Body of pancreas (tissue), 4 donors: ENCODE measurements around the gene PEPD.

ENCODE experiments used
- CTCF ChIP-seq, 7 experiments: fragments of 450-650 bp in 4 of 7; fragments of 200-600 bp in 3 of 7; sonication (generic) in 3 of 7; IDR thresholded peaks; one replicate each; pipeline ENCODE4 v1.5.1; 2016 to 2019; ENCODE audit warnings: antibody characterized with exemption in 7 of 7
- POLR2A ChIP-seq, 3 donors: fragments of 450-650 bp; IDR thresholded peaks; one replicate each; pipeline ENCODE4 v1.6.1; 2016; ENCODE audit warnings: antibody characterized with exemption in 3 of 3, mild to moderate bottlenecking in 2 of 3

- peak; percentile 38 to 56 (median 47) for TF ChIP-seq CTCF (IDR thresholded peaks at IDR 0.05)
- no peak for TF ChIP-seq POLR2A (IDR thresholded peaks at IDR 0.05)
Observed at GRCh38 chr19:33416307-33417215, 105.0 kb downstream of the PEPD start.
